Panc1 (cell line): ENCODE results near the gene RFTN1. TPM values are rescaled to one million over a fixed set of nuclear protein-coding genes. Genes with fewer than 3 reads are reported as not detected.

Experiments
- ATAC-seq: fragments of 200-7000 bp; cut with Tn5 transposase; 2 replicates; pipeline ENCODE4 v1.9.1; 2020; ENCODE audit warnings: mild to moderate bottlenecking, moderate library complexity
- BruUV-seq: library from RNA; stranded (reverse); fragments of 400-500 nt; replicated peaks from 2 replicates; lab custom pipeline; 2021; lab: Mats Ljungman, UMichigan
- CTCF ChIA-PET: fragments of 300-600 bp; sonication (Branson Sonifier 250); formaldehyde crosslinking; loops from one replicate; lab custom pipeline; 2022; ENCODE audit warnings: antibody characterized with exemption; lab: Charles Lee
- POLR2A ChIA-PET: fragments of 300-600 bp; sonication (Branson Sonifier 250); formaldehyde crosslinking; loops from one replicate; lab custom pipeline; 2022; ENCODE audit warnings: antibody characterized with exemption; lab: Charles Lee
- DNase-seq: peaks from one replicate; pipeline ENCODE4 v3.0.0-alpha.2; 2010; ENCODE audit warnings: low read depth, low spot score
- H3K27ac ChIP-seq: 2 replicates; pipeline ENCODE4 v1.5.1; 2011; ENCODE audit warnings: mild to moderate bottlenecking, low read length, inconsistent platforms
- H3K27me3 ChIP-seq: fragments of 200-500 bp; sonication (Bioruptor generic); 2 replicates; pipeline ENCODE4 v1.6.0; 2014; ENCODE audit warnings: low read length, inconsistent platforms; ENCODE audit not compliant: control insufficient read depth, insufficient read depth
- H3K36me3 ChIP-seq: fragments of 200-500 bp; sonication (Bioruptor generic); 2 replicates; pipeline ENCODE4 v1.5.1; 2014; ENCODE audit warnings: inconsistent platforms, mild to moderate bottlenecking, low read length, moderate library complexity; ENCODE audit not compliant: control insufficient read depth, insufficient read depth
- H3K4me1 ChIP-seq: 2 replicates; pipeline ENCODE4 v1.5.1; 2011; ENCODE audit warnings: inconsistent platforms, mild to moderate bottlenecking, low read length, moderate library complexity; ENCODE audit not compliant: control insufficient read depth, insufficient read depth
- H3K4me3 ChIP-seq, 2 experiments: 2 replicates each; pipeline ENCODE4 v1.5.1; 2011 to 2012; ENCODE audit warnings: low read depth in 2 of 2, low read length in 2 of 2, mild to moderate bottlenecking in 2 of 2, inconsistent platforms in 1 of 2, moderate library complexity in 1 of 2
- H3K9me3 ChIP-seq: fragments of 200-500 bp; sonication (Bioruptor generic); 2 replicates; pipeline ENCODE4 v1.5.1; 2014; ENCODE audit warnings: low read depth, mild to moderate bottlenecking, inconsistent platforms, low read length, moderate library complexity; ENCODE audit not compliant: control insufficient read depth, insufficient read depth
- POLR2AphosphoS5 ChIP-seq: IDR thresholded peaks from 2 replicates; pipeline ENCODE4 v1.6.1; 2012; ENCODE audit warnings: mild to moderate bottlenecking, low read depth, low read length, moderate library complexity
- SIN3A ChIP-seq: IDR thresholded peaks from 2 replicates; pipeline ENCODE4 v1.6.1; 2012; ENCODE audit warnings: low read depth, mild to moderate bottlenecking, low read length, moderate library complexity, borderline replicate concordance; ENCODE audit not compliant: insufficient read depth
- TCF7L2 ChIP-seq: IDR thresholded peaks from 2 replicates; pipeline ENCODE4 v1.6.1; 2011; ENCODE audit warnings: mild to moderate bottlenecking, low read depth, low read length, inconsistent platforms
- in situ Hi-C: cut with HindIII; loops from 2 replicates; pipeline ENCODE4 v1.10.0; 2016; ENCODE audit warnings: low sequenced_read_pairs, low pct_unique_long_range_greater_than_20kb
- intact Hi-C: fragments of 100-400 bp; cut with micrococcal nuclease; formaldehyde crosslinking; loops from one replicate; pipeline ENCODE4 v1.10.0; 2022; ENCODE audit not compliant: unreplicated experiment
- total RNA-seq: library from RNA; stranded (reverse); gene quantifications from one replicate; pipeline ENCODE4 v1.2.1, GENCODE V29; 2021; ENCODE audit not compliant: unreplicated experiment
- TF ChIP-seq, protein P1 (sequence below), 2 experiments: IDR thresholded peaks; 2 replicates each; pipeline ENCODE4 v1.6.1; 2011 to 2012; ENCODE audit warnings: low read depth in 2 of 2, control low read depth in 1 of 2, low read length in 1 of 2, mild to moderate bottlenecking in 1 of 2, moderate library complexity in 1 of 2; ENCODE audit not compliant: insufficient read depth in 1 of 2
- TF ChIP-seq, protein P2 (sequence below): fragments of 450-650 bp; IDR thresholded peaks from 2 replicates; pipeline ENCODE4 v1.5.1; 2017; ENCODE audit warnings: mild to moderate bottlenecking

Gene RFTN1
- total RNA-seq, 1 experiment from 2014 or later = 0.90 TPM

DNA sequence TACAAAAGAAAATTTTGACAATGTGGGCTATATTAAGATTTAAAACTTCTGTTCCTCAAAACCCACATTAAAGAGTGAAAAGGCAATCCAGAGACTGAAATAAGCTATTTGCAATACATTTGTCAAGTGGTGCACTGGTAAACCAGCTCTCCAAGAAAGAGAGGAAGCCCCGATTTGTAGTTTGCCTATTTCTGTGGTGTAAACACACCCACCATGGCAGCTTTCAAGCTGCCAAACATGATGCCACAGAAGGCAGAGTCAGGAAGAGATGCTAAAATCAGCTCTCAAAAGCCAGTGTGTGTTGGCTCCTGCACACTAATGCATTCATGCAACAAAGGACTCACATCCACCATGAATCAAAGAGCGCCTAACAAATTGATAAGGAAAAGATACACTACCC, 17.5 kb downstream of the RFTN1 start:
- DNase-seq = no peak
- H3K36me3 ChIP-seq = no peaks in the 10 kb centered on the region
- H3K4me1 ChIP-seq = no peaks in the 10 kb centered on the region
- CTCF ChIA-PET = no interaction called here
- H3K9me3 ChIP-seq = no peaks in the 10 kb centered on the region
- H3K27ac ChIP-seq = no peak overlapping the region
- TF ChIP-seq, protein P1, sequence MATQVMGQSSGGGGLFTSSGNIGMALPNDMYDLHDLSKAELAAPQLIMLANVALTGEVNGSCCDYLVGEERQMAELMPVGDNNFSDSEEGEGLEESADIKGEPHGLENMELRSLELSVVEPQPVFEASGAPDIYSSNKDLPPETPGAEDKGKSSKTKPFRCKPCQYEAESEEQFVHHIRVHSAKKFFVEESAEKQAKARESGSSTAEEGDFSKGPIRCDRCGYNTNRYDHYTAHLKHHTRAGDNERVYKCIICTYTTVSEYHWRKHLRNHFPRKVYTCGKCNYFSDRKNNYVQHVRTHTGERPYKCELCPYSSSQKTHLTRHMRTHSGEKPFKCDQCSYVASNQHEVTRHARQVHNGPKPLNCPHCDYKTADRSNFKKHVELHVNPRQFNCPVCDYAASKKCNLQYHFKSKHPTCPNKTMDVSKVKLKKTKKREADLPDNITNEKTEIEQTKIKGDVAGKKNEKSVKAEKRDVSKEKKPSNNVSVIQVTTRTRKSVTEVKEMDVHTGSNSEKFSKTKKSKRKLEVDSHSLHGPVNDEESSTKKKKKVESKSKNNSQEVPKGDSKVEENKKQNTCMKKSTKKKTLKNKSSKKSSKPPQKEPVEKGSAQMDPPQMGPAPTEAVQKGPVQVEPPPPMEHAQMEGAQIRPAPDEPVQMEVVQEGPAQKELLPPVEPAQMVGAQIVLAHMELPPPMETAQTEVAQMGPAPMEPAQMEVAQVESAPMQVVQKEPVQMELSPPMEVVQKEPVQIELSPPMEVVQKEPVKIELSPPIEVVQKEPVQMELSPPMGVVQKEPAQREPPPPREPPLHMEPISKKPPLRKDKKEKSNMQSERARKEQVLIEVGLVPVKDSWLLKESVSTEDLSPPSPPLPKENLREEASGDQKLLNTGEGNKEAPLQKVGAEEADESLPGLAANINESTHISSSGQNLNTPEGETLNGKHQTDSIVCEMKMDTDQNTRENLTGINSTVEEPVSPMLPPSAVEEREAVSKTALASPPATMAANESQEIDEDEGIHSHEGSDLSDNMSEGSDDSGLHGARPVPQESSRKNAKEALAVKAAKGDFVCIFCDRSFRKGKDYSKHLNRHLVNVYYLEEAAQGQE (IDR thresholded peaks at IDR 0.05; ENCODE audit: insufficient read depth in 1 of 2, low read depth in 2 of 2, low read length in 1 of 2) = no peak
- no peak for TF ChIP-seq SIN3A
- TF ChIP-seq, protein P2, sequence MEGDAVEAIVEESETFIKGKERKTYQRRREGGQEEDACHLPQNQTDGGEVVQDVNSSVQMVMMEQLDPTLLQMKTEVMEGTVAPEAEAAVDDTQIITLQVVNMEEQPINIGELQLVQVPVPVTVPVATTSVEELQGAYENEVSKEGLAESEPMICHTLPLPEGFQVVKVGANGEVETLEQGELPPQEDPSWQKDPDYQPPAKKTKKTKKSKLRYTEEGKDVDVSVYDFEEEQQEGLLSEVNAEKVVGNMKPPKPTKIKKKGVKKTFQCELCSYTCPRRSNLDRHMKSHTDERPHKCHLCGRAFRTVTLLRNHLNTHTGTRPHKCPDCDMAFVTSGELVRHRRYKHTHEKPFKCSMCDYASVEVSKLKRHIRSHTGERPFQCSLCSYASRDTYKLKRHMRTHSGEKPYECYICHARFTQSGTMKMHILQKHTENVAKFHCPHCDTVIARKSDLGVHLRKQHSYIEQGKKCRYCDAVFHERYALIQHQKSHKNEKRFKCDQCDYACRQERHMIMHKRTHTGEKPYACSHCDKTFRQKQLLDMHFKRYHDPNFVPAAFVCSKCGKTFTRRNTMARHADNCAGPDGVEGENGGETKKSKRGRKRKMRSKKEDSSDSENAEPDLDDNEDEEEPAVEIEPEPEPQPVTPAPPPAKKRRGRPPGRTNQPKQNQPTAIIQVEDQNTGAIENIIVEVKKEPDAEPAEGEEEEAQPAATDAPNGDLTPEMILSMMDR = no peak
- TF ChIP-seq POLR2AphosphoS5 = no peak
- TF ChIP-seq TCF7L2 = no peak
- BruUV-seq = no TSS peak
- in situ Hi-C loops (no loop called here), intact Hi-C loops (no loop called here)
- ATAC-seq = no peak
- no peak overlapping the region for H3K4me3 ChIP-seq
- POLR2A ChIA-PET = interaction anchor here (0.7 kb wide), 1 partner anchor 11 kb away, joined by 3 read pairs; no protein-coding TSS in a partner anchor
- no peaks in the 10 kb centered on the region for H3K27me3 ChIP-seq

DNA sequence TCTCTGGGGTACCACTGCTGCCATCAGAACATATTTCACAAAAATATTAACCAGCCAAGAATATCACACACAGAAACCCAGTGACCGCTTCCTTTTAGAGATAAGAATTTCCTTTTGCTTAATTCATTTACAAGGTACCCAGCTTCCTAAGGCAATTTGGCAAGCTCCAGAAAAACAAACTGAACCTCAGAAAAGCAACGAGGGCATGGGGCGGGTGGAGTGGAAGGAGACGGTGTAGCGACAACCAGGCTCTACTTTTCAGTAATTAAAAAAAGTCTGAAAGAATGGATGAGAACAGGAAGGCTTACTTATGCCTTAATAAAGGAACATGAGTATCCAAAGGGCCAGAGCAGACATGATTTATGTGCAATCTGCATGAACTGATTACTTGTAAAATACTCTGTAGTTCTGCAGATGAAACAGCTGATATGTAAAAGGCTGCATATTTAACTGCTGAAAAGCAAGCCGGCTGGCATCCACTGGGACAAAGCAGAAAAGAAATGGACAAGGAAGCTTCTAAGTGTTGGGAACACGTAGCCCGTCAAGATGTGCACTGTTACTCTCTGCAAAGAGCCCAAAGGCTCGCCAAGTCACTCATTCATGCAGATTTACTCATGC, 18.6 kb downstream of the RFTN1 start:
- no peak for TF ChIP-seq SIN3A

DNA sequence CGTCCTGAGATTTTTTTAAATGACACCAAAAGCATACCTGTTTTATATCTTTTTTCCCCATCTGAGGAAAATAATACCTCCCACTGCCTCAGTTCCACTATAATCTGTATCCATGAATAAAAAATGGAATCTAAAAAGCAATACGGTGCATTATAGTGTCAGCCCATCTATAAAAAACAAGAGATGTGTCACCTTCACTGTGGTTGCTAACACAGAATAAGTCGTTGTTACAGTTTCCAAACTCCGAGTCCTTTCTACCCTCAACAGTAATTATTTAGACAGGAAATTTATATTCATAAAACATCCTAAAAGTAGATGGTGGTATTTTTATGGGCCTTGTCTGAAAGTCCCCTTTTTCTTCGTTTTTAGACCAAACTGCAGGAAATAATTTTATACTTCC, 19.4 kb downstream of the RFTN1 start:
- ChIA-PET POLR2A (no interaction called here), CTCF (no interaction called here)
- no peak overlapping the region for H3K27ac ChIP-seq
- intact Hi-C loops = no loop called here
- no peaks in the 10 kb centered on the region for H3K36me3 ChIP-seq
- no peak for ATAC-seq
- H3K4me3 ChIP-seq = no peak overlapping the region
- no peaks in the 10 kb centered on the region for H3K4me1 ChIP-seq
- DNase-seq = no peak
- no peak for TF ChIP-seq TCF7L2
- no peak for TF ChIP-seq POLR2AphosphoS5
- TF ChIP-seq, protein P1 (IDR thresholded peaks at IDR 0.05; ENCODE audit: insufficient read depth in 1 of 2, low read depth in 2 of 2, low read length in 1 of 2) = no peak
- TF ChIP-seq, protein P2 = no peak
- TF ChIP-seq SIN3A = no peak
- BruUV-seq = no TSS peak
- no peaks in the 10 kb centered on the region for H3K9me3 ChIP-seq
- in situ Hi-C loops = no loop called here
- H3K27me3 ChIP-seq = no peaks in the 10 kb centered on the region

More for the DNA sequence above, 18.6 kb downstream of the RFTN1 start:
- intact Hi-C loops (no loop called here), in situ Hi-C loops (no loop called here)
- no TSS peak for BruUV-seq
- Histone ChIP-seq H3K27me3 (no peaks in the 10 kb centered on the region), H3K36me3 (no peaks in the 10 kb centered on the region), H3K4me3 (no peak overlapping the region), H3K27ac (no peak overlapping the region), H3K4me1 (no peaks in the 10 kb centered on the region), H3K9me3 (no peaks in the 10 kb centered on the region)
- ATAC-seq (no peak), DNase-seq (no peak)
- CTCF ChIA-PET = no interaction called here
- POLR2A ChIA-PET = no interaction called here
